Mesodermal cell (in vitro differentiated cells): ENCODE measurements around the gene POLR3C.
"Not testable (repeated sequence)": the region's sequence is repeated elsewhere in the genome, so short reads cannot be mapped to it uniquely, and the experiment has no call there.

Source experiments
- H3K27ac ChIP-seq: 2 replicates; pipeline ENCODE4 v1.7.0; 2013; ENCODE audit warnings: mild to moderate bottlenecking, low read depth, low read length, moderate library complexity; ENCODE audit not compliant: severe bottlenecking
- H3K36me3 ChIP-seq: 2 replicates; pipeline ENCODE4 v1.7.1; 2013; ENCODE audit warnings: mild to moderate bottlenecking, low read length, moderate library complexity; ENCODE audit not compliant: control insufficient read depth, insufficient read depth
- H3K4me1 ChIP-seq: one replicate; pipeline ENCODE4 v1.7.1; 2013; ENCODE audit warnings: mild to moderate bottlenecking, low read length; ENCODE audit not compliant: insufficient read depth, control insufficient read depth, poor library complexity, severe bottlenecking
- H3K4me3 ChIP-seq: 2 replicates; pipeline ENCODE4 v1.7.0; 2013; ENCODE audit warnings: low read length, control low read depth, mild to moderate bottlenecking; ENCODE audit not compliant: insufficient read depth, poor library complexity, severe bottlenecking; ENCODE audit errors: extremely low read depth
- H3K9me3 ChIP-seq: 2 replicates; pipeline ENCODE4 v1.7.1; 2013; ENCODE audit warnings: mild to moderate bottlenecking, low read length, moderate library complexity; ENCODE audit not compliant: control insufficient read depth
- WGBS, 2 experiments: methylation state at CpG; one replicate each; pipeline ENCODE4 v1.1.5; 2013; ENCODE audit warnings: missing lambda C conversion rate in 2 of 2; ENCODE audit not compliant: insufficient coverage in 2 of 2; 5-methylcytosine and 5-hydroxymethylcytosine counted together

Gene POLR3C

GRCh38 chr1:145792484-145792883 is 31.5 kb upstream of the POLR3C start:
- H3K4me3 ChIP-seq: no peak overlapping the region
- H3K4me1 ChIP-seq: no peaks in the 10 kb centered on the region

DNA sequence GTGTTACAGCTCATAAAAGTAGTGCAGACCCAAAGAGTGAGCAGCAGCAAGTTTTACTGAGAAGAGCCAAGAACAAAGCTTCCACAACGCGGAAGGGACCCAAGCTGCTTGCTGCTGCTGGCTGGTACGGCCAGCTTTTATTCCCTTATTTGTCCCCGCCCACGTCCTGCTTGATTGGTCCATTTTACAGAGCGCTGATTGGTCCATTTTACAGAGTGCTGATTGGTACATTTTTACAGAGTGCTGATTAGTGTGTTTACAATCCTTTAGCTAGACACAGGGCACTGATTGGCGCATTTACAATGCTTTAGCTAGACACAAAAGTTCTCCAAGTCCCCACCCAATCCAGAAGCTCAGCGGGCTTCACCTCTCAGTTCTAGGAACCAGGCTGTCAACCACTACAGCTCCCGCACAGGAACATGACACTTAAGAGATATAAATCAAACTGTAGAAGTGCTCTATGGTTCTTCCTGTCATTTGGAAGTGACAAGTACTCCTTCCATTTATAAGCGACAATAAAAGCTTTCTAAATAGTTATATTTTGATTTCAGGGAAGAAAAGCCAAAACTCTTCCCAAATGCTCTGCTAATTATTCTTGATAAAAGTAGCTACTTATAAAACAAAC is 28.6 kb upstream of the POLR3C start:
- Histone ChIP-seq H3K4me1 (no peaks in the 10 kb centered on the region), H3K27ac (no peak overlapping the region), H3K36me3 (peaks cover 18% of the 10 kb centered on the region), H3K9me3 (peaks cover 27% of the 10 kb centered on the region), H3K4me3 (no peak overlapping the region)
- WGBS, 2 experiments: 93 to 95% methylated on average over 6 to 8 of the region's 10 CpGs

More at GRCh38 chr1:145792484-145792883, 31.5 kb upstream of the POLR3C start:
- Histone ChIP-seq H3K9me3 (peaks cover 22% of the 10 kb centered on the region), H3K36me3 (peaks cover 27% of the 10 kb centered on the region), H3K27ac (no peak overlapping the region)
- WGBS, 2 experiments: no CpG with 5 or more reads among the region's 1 CpG

- Histone ChIP-seq H3K4me3 (no peak overlapping the region), H3K36me3 (peaks cover 18% of the 10 kb centered on the region), H3K27ac (no peak overlapping the region), H3K9me3 (peaks cover 27% of the 10 kb centered on the region), H3K4me1 (no peaks in the 10 kb centered on the region)
- 20 to 39% methylated on average over 1 of the region's 1 CpG for WGBS, 2 experiments
These were observed 27.2 kb upstream of the POLR3C start for GRCh38 chr1:145796753-145797152.

DNA sequence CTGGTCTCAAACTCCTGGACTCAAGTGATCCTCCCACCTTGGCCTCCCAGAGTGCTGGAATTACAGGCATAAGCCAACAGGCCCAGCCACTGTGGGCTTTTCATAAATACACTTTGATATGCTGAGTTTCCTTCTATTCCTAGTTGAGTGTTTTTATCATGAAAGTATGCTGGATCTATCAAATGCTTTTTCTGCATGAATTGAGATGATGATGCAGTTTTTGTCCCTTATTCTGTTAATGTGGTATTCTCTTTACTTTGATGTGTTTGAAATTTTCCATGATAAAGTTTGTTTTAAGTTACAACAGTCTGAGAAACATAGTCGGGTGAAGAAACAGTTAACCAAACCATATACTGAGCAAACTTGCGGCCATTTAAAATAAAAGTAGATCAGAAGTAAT is 24.2 kb upstream of the POLR3C start:
- H3K4me1 ChIP-seq: no peaks in the 10 kb centered on the region
- H3K36me3 ChIP-seq: no peaks in the 10 kb centered on the region
- H3K9me3 ChIP-seq: peaks cover 27% of the 10 kb centered on the region
- no peak overlapping the region for H3K4me3 ChIP-seq
- no peak overlapping the region for H3K27ac ChIP-seq
- no CpG with 5 or more reads among the region's 2 CpGs for WGBS, 2 experiments

DNA sequence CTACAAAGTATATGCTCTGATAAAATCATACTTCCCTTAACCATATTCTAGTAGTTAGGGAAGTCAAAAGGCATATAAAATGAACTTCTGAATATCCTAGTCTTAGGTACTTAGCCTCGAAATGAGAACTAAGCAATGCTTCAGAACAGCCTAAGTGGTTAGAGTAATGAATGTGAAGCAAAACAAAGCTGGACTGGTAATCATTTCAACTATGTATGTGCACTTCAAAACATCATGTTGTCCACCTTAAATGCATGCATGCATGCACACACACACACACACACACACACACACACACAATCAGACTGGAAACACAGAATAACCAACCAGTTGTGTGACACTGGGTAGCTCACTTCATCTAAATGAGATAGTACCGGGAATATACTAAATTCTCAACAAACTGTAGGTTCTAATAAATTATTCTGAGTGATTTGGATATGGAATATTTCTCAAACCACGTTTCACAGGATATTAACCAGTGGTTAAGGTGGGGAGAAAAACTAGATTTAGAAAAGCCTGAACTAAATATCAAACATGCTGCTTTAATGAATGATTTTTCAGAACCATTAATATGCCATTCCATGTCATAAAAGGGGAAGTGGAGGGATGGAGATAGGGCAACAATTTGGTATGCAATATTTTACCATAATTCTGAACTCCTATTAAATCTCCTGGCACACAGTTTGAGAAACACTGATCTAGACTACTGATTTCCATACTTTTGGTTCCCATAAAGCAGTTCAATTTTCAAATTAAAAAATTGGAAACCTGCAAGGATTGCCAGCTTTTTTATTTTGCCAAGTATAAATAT is 19.6 kb upstream of the POLR3C start:
- no peak overlapping the region for H3K4me3 ChIP-seq
- H3K4me1 ChIP-seq: no peaks in the 10 kb centered on the region
- no peaks in the 10 kb centered on the region for H3K36me3 ChIP-seq
- H3K9me3 ChIP-seq: no peaks in the 10 kb centered on the region
- no peak overlapping the region for H3K27ac ChIP-seq
- WGBS, 2 experiments: 86% methylated on average over 1 of the region's 3 CpGs; no CpG with 5 or more reads in 1 of the 2 experiments

GRCh38 chr1:145805057-145805456 is 18.9 kb upstream of the POLR3C start:
- no peaks in the 10 kb centered on the region for H3K9me3 ChIP-seq
- H3K36me3 ChIP-seq: no peaks in the 10 kb centered on the region
- H3K4me3 ChIP-seq: no peak overlapping the region
- 57 to 86% methylated on average over 1 of the region's 1 CpG for WGBS, 2 experiments
- H3K27ac ChIP-seq: no peak overlapping the region
- H3K4me1 ChIP-seq: no peaks in the 10 kb centered on the region

GRCh38 chr1:145806408-145806807 is 17.6 kb upstream of the POLR3C start:
- WGBS, 2 experiments: 95% methylated on average over 2 of the region's 4 CpGs; no CpG with 5 or more reads in 1 of the 2 experiments
- no peaks in the 10 kb centered on the region for H3K36me3 ChIP-seq
- H3K4me1 ChIP-seq: no peaks in the 10 kb centered on the region
- no peaks in the 10 kb centered on the region for H3K9me3 ChIP-seq
- H3K27ac ChIP-seq: no peak overlapping the region
- H3K4me3 ChIP-seq: no peak overlapping the region

DNA sequence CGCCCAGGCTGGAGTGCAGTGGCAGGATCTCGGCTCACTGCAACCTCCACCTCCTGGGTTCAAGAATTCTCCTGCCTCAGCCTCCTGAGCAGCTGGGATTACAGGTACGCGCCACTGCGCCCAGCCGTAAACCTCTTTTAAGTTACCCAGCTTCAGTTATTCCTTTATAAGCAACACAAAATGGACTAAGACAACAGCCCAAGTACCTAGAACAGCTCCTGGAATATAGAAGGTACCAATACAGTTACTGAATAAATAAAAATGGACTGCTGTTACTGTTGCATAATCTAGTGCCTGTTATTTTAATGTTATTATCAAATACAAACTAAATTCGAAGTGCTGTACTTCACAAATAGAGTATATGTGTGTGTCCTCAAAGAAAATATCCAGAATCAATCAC is 17.2 kb upstream of the POLR3C start:
- no peak overlapping the region for H3K4me3 ChIP-seq
- 95 to 100% methylated on average over 5 of the region's 7 CpGs for WGBS, 2 experiments
- no peak overlapping the region for H3K27ac ChIP-seq
- H3K9me3 ChIP-seq: no peaks in the 10 kb centered on the region
- H3K4me1 ChIP-seq: no peaks in the 10 kb centered on the region
- no peaks in the 10 kb centered on the region for H3K36me3 ChIP-seq

- H3K4me1 ChIP-seq, H3K27ac ChIP-seq, H3K9me3 ChIP-seq, H3K36me3 ChIP-seq, H3K4me3 ChIP-seq: not testable (repeated sequence)
- no CpG with 5 or more reads among the region's 6 CpGs for WGBS, 2 experiments
These were observed 10.8 kb upstream of the POLR3C start for GRCh38 chr1:145812977-145813810.

- H3K4me3 ChIP-seq, H3K9me3 ChIP-seq, H3K27ac ChIP-seq, H3K36me3 ChIP-seq, H3K4me1 ChIP-seq: not testable (repeated sequence)
- no CpG with 5 or more reads among the region's 6 CpGs for WGBS, 2 experiments
These were observed 5.9 kb upstream of the POLR3C start for GRCh38 chr1:145818095-145818494.
